KBM-7 (cell line): ENCODE data around the gene CHKB.
"Not testable (repeated sequence)": the region's sequence is repeated elsewhere in the genome, so short reads cannot be mapped to it uniquely, and the experiment has no call there.

Source experiments
- DNase-seq: peaks from one replicate; pipeline ENCODE4 v3.0.0-alpha.2; 2015
- in situ Hi-C: fragments of 300-500 bp; cut with MboI; formaldehyde crosslinking; loops from 2 replicates; pipeline ENCODE4 v1.14.3; 2020; ENCODE audit warnings: low sequenced_read_pairs, low pct_unique_long_range_greater_than_20kb, mixed read lengths

Gene CHKB

DNA sequence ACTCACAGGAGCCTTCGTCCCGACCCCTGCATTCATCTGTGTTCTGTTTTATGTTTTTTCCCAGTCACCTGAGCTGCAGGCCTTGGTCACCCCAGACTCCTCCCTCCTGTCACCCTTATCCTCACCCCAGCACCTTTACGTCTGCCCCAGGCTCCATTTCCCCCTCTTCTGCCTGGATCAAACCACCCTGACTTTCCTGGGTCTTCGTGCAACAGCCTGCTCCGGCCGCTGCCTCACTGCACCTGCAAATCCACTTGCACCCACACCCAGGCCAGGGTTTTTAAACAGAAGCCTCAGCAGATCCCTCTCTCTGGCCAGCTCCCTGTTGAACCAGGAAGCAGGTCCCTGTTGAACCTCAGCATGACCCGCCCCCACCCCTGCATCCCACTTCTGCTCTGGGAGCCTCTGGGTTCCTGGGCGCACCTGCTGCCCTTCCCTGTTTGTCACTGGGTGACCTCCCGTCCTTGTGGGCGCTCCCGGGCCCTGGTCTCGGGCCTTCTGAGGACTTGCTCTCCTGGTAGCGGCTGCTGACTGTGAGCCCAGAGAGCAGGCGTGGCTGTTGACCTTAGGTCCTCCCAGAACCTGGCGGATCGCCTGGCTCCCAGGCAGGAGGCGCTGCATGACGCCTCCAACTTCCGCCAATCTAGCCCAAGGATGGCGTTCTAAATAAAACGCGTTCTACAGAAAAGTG is 30.8 kb upstream of the CHKB start:
- in situ Hi-C loops, result no loop called here
- DNase-seq, result no peak

- in situ Hi-C loops, result no loop called here
- no peak for DNase-seq
These were observed 30.0 kb upstream of the CHKB start for GRCh38 chr22:50612528-50613221.

GRCh38 chr22:50612168-50612527 is 29.5 kb upstream of the CHKB start:
- in situ Hi-C loops, result no loop called here

DNA sequence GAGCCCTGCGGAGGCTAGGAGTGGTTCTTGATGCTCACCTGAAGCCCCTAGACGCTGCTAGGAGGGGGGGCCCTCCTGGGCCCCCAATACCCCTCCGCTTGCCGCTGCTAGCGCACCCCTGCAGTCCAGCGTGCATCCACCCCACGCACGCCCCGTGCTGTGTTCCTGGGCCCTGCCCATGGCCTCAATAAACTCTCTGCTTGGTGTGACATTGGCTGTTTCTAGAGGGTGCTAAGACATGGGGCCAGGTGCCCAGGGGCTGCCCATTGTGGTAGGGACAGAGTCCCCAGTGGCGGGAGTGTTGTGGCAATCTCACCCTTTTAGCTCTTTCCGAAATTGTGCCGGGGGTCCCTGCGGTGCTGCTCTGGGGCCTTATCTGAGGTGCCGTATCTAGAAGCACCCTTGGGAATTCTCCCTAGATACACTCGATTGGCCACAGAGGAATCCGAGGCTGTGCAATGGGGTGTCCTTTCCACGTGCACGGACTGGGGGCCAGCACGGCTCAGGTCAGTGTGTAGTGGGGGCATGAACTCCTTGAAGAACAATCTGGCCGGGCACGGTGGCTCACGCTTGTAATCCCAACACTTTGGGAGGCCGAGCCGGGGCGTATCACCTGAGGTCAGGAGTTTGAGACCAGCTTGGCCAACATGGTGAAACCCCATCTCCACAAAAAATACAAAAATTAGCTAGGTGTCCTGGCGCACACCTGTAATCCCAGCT is 28.9 kb upstream of the CHKB start:
- in situ Hi-C loops, result no loop called here
- DNase-seq, result no peak

More at GRCh38 chr22:50612168-50612527, 29.5 kb upstream of the CHKB start:
- DNase-seq, result no peak

GRCh38 chr22:50610581-50610980 is 27.9 kb upstream of the CHKB start:
- in situ Hi-C loops, result no loop called here

DNA sequence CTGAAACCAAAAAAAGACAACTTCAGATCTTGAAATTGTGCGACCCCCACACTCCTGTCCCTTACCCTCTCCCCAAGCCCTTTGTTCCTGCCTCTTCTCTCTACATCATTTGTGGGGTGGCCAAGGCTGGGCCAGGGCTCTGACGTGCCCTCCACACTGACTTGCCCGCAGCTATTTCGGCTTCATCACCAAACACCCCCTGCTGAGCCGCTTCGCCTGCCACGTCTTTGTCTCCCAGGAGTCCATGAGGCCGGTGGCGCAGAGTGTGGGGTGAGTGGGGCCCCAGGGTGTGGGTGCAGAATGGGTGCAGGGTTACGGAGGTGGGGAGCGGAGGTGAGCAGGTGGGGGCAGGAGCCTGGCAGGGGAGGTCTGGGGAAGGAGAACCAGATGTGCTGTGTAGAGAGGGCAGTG is 27.4 kb upstream of the CHKB start:
- no peak for DNase-seq
- in situ Hi-C loops, result no loop called here

More at GRCh38 chr22:50610581-50610980, 27.9 kb upstream of the CHKB start:
- no peak for DNase-seq

GRCh38 chr22:50609599-50609998 is 26.9 kb upstream of the CHKB start:
- in situ Hi-C loops, result no loop called here
- no peak for DNase-seq

- in situ Hi-C loops, result no loop called here
- no peak for DNase-seq
These were observed 26.3 kb upstream of the CHKB start for GRCh38 chr22:50608996-50609395.

- in situ Hi-C loops, DNase-seq: not testable (repeated sequence)
These were observed 25.6 kb upstream of the CHKB start for GRCh38 chr22:50608058-50608840.

GRCh38 chr22:50607659-50608020 is 25.0 kb upstream of the CHKB start:
- in situ Hi-C loops, result no loop called here
- no peak for DNase-seq

- DNase-seq, result no peak
- in situ Hi-C loops, result no loop called here
These were observed 24.5 kb upstream of the CHKB start for GRCh38 chr22:50606946-50607658.

DNA sequence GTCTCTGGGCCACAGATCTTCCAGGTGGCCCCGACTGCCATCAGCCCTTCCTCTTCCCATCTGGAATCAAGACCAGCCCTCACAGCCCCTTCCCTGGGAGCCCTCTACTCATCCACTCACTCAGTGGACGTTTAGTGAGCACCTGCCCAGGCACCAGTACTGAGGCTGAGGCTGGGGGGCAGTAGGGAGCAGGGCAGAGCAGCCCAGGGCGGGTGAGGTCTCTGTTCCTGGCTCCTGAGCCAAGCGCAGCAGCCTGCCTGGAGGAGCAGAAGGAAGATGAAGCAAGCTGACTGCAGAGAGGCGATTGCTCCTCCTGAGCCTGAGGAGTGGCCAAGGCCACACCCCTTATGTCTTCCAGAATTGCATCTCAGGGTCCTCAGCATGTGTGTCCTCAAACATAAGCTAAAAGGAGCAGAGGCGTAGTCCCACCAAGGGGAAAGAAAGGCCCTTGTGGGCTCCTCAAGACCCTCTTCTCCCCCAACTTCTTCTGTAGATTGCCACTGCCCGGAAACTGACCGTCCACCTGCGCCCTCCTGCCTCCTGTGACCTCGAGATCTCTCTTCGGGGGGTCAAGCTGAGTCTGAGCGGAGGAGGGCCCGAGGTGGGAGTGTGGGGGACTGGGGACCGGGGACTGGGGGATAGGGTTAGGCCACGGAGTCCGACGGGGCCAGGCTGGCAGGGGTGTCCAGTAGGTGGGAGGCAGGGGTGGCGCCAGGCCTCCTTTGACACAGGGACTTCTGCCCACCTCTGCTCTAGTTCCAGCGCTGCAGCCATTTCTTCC is 23.7 kb upstream of the CHKB start:
- in situ Hi-C loops, result no loop called here
- DNase-seq, result no peak

DNA sequence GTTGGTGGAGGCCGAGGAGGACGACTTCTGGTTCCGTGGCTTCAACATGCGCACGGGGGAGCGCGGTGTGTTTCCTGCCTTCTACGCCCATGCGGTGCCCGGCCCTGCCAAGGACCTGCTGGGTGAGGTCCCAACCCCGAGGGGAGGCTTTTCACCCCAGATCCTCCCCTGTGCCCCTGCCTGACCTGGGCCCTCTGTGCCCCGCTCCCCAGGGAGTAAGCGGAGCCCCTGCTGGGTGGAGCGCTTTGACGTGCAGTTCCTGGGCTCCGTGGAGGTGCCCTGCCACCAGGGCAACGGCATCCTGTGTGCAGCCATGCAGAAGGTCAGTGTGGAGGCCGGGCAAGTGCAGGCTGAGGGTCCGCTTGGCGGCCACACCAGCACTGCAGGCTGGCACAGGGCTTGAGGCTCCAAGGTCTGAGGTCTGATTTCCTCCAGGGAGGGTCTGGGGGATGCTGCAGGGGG is 23.0 kb upstream of the CHKB start:
- in situ Hi-C loops, result no loop called here
- DNase-seq, result no peak

GRCh38 chr22:50605002-50605612 is 22.5 kb upstream of the CHKB start:
- in situ Hi-C loops, result no loop called here
- no peak for DNase-seq

DNA sequence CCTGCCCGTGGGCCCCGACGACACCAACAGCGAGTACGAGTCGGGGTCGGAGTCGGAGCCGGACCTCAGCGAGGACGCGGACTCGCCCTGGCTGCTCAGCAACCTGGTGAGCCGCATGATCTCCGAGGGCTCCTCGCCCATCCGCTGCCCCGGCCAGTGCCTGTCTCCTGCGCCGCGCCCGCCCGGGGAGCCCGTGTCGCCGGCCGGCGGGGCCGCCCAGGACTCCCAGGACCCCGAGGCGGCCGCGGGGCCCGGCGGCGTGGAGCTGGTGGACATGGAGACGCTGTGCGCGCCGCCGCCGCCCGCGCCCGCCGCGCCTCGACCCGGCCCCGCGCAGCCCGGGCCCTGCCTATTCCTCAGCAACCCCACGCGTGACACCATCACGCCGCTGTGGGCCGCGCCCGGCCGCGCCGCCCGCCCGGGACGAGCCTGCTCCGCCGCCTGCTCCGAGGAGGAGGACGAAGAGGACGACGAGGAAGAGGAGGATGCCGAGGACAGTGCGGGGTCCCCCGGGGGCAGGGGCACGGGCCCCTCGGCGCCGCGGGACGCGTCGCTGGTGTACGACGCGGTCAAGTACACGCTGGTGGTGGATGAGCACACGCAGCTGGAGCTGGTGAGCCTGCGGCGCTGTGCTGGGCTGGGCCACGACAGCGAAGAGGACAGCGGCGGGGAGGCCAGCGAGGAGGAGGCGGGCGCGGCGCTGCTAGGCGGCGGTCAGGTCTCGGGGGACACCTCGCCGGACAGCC is 21.8 kb upstream of the CHKB start:
- no peak for DNase-seq
- in situ Hi-C loops, result no loop called here

- in situ Hi-C loops, result no loop called here
- no peak for DNase-seq
These were observed 21.0 kb upstream of the CHKB start for GRCh38 chr22:50603511-50604255.

GRCh38 chr22:50602338-50602700 is 19.7 kb upstream of the CHKB start:
- DNase-seq, result no peak
- in situ Hi-C loops, result no loop called here
